GM12801 (cell line): ENCODE results near the gene GRIN3B.

Experiments
- CTCF ChIP-seq: IDR thresholded peaks from one replicate; pipeline ENCODE4 v1.5.1; 2011; ENCODE audit warnings: control low read depth; ENCODE audit not compliant: insufficient read length; ENCODE audit errors: extremely low read depth

The GRIN3B gene, protein sequence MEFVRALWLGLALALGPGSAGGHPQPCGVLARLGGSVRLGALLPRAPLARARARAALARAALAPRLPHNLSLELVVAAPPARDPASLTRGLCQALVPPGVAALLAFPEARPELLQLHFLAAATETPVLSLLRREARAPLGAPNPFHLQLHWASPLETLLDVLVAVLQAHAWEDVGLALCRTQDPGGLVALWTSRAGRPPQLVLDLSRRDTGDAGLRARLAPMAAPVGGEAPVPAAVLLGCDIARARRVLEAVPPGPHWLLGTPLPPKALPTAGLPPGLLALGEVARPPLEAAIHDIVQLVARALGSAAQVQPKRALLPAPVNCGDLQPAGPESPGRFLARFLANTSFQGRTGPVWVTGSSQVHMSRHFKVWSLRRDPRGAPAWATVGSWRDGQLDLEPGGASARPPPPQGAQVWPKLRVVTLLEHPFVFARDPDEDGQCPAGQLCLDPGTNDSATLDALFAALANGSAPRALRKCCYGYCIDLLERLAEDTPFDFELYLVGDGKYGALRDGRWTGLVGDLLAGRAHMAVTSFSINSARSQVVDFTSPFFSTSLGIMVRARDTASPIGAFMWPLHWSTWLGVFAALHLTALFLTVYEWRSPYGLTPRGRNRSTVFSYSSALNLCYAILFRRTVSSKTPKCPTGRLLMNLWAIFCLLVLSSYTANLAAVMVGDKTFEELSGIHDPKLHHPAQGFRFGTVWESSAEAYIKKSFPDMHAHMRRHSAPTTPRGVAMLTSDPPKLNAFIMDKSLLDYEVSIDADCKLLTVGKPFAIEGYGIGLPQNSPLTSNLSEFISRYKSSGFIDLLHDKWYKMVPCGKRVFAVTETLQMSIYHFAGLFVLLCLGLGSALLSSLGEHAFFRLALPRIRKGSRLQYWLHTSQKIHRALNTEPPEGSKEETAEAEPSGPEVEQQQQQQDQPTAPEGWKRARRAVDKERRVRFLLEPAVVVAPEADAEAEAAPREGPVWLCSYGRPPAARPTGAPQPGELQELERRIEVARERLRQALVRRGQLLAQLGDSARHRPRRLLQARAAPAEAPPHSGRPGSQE

DNA sequence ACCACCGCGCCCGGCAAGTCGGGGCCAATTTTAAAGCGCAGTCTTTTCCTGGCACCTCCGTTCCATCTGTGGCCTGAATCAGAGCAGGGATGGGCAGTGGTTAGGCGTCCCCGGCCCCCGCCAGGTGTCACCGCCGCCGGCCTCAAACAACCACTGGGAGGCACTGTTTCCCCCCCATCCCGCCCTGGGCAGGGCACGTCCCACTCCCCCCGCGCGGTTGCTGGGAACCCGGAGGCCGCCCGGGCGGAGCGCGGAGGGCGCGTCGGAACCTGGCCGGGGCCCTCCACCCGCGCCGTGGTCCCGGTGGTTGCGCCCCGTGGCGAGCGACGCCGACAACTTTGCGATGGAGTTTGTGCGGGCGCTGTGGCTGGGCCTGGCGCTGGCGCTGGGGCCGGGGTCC, at the start of gene GRIN3B:
Gene GRIN3B, plus strand, starts transcription at position 325 of the 400 bp plus-strand sequence. Its CDS starts 19 bp downstream, at position 344.
- TF ChIP-seq CTCF = no peak

GRCh38 chr19:952049-952679, 48.1 kb upstream of the GRIN3B start:
- TF ChIP-seq CTCF = no peak

- TF ChIP-seq CTCF = no peak
These were observed 47.4 kb upstream of the GRIN3B start for GRCh38 chr19:952680-953444.

- TF ChIP-seq CTCF = no peak
These were observed 46.6 kb upstream of the GRIN3B start for GRCh38 chr19:953445-954271.

DNA sequence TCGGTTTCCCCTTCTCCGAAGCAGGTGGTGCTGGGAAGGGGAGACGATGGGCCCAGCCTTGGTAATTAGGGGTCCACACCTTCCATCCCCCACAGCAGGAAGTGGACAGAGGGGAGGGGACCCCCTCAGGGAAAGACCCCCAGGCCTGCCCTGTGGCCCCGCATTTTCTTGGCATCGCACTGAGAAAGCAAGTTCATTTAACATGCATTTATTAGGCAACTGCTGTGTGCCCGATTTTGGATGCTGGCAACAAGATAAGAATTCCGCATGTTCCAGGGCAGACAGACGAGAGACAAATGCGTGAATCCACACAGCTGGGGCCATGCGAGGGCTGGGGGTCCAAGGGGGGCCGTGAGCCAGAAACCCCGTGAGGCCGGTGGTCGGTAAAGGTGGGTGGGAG, 45.9 kb upstream of the GRIN3B start:
- no peak for TF ChIP-seq CTCF

DNA sequence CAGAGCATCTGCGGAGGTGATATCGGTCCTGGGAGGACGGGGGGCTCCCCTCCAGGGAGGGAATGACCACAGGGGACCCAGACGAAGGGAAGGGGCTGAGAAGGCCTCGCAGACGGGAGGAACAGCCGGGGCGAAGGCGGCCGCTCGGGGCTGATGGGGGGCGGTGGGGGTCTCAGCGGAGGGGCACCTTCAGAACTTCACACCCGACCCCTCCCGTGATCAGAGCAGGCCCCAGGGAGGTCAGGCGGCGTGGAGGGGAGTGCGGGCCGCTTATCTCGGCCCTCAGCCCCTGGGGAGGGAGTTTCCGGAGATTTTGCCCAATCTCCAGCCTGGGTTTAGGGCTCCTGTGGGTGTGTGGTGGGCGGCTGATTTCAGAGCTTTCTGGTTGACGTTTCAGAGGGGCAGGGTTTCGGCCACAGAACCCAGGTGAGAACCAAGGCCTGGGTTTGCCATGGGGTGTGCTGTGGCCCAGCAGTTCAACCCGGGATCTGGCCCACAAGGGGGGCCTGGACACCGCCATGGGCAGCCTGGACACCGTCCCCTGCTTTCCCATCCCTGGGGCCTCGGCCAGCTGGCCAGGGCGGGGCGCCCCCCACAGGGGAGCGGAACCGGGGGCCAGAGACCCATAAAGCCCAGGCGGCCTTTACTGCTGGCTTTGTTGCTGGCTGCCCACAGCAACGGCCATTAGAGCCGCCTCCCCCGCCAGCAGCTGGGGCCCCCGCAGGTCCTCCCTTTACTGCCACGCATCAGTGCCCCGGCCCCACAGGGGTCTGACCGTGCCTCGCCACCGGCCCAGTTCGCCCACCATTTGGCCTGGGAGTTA, 45.3 kb upstream of the GRIN3B start:
- no peak for TF ChIP-seq CTCF
